Stomach (tissue), 9 donors: Measurements from ENCODE around the gene MRPS18A. TPM values are rescaled to one million over a fixed set of nuclear protein-coding genes. Genes with fewer than 3 reads are reported as not detected.
"Not testable (repeated sequence)": the region's sequence is repeated elsewhere in the genome, so short reads cannot be mapped to it uniquely, and the experiment has no call there.

ENCODE experiments used
- DNase-seq, 2 donors: peaks; one replicate each; pipeline versions ENCODE4 v3.0.0 to v3.0.0-alpha.2; 2013 to 2019
- H3K27ac ChIP-seq, 5 donors: fragments of 200-600 bp in 4 of 5; sonication (generic) in 4 of 5; one replicate each; pipeline ENCODE4 v1.5.1; 2013 to 2019; ENCODE audit warnings: mild to moderate bottlenecking in 1 of 5, moderate library complexity in 1 of 5
- H3K27me3 ChIP-seq, 3 donors: fragments of 200-600 bp; sonication (generic); one replicate each; pipeline ENCODE4 v1.5.1; 2017 to 2019; ENCODE audit warnings: mixed run types in 1 of 3
- H3K36me3 ChIP-seq, 4 donors: fragments of 200-600 bp; sonication (generic); 1 replicate in 3 of 4; 2 replicates in 1 of 4; pipeline ENCODE4 v1.5.1; 2016 to 2019
- H3K4me1 ChIP-seq, 4 donors: fragments of 200-600 bp; sonication (generic); one replicate each; pipeline ENCODE4 v1.5.1; 2016 to 2019
- H3K4me3 ChIP-seq, 4 donors: fragments of 200-600 bp; sonication (generic) in 3 of 4; one replicate each; pipeline ENCODE4 v1.5.1; 2016 to 2019; ENCODE audit warnings: mild to moderate bottlenecking in 1 of 4
- H3K9me3 ChIP-seq, 4 donors: fragments of 200-600 bp; sonication (generic); one replicate each; pipeline ENCODE4 v1.5.1; 2016 to 2019
- EP300 ChIP-seq: sonication (generic); formaldehyde crosslinking; IDR thresholded peaks from one replicate; pipeline ENCODE4 v1.6.1; 2017; ENCODE audit warnings: antibody characterized with exemption
- POLR2A ChIP-seq, 4 donors: fragments of 450-650 bp; IDR thresholded peaks; one replicate each; pipeline ENCODE4 v1.6.1; 2016; ENCODE audit warnings: antibody characterized with exemption in 4 of 4, control low read depth in 2 of 4, mild to moderate bottlenecking in 1 of 4, moderate library complexity in 1 of 4
- POLR2AphosphoS5 ChIP-seq, 3 donors: sonication (generic); formaldehyde crosslinking; IDR thresholded peaks; one replicate each; pipeline ENCODE4 v1.6.1; 2016; ENCODE audit warnings: antibody characterized with exemption in 3 of 3
- WGBS, 5 donors: extraction: QIAGEN DNeasy Blood & Tissue Kit in 3 of 5; methylation state at CpG; one replicate each; pipeline versions ENCODE4 v1.1.5 to v1.1.7; 2013 to 2018; 5-methylcytosine and 5-hydroxymethylcytosine counted together
- intact Hi-C: fragments of 100-400 bp; cut with DNase I; formaldehyde crosslinking; loops from one replicate; pipeline ENCODE4 v1.15.1; 2023; ENCODE audit warnings: low total_unique reads
- polyA plus RNA-seq, 3 donors: library from polyadenylated mRNA; stranded (reverse); fragments of 200-250 nt; gene quantifications; one replicate each; pipeline ENCODE4 v1.2.3, GENCODE V29; 2013
- total RNA-seq, 5 donors: library from RNA; depleted of rRNA; stranded (reverse); fragments of >200 nt; gene quantifications; one replicate each; pipeline versions ENCODE4 v1.1.0 to v1.2.3, GENCODE V29; 2014 to 2016
- TF ChIP-seq, protein P1 (sequence below), 7 experiments: fragments of 450-650 bp in 4 of 7; fragments of 200-600 bp in 3 of 7; sonication (generic) in 3 of 7; IDR thresholded peaks; one replicate each; pipeline ENCODE4 v1.5.1; 2016 to 2019; ENCODE audit warnings: antibody characterized with exemption in 7 of 7, control low read depth in 2 of 7, mild to moderate bottlenecking in 1 of 7
- donor health status: healthy with polysubstance abuse.
- donor health status: Bipolar disorder and iron deficiency.
- donor health status: healthy.

The MRPS18A gene
- total and polyA plus RNA-seq, 8 donors = 1.7 to 111 (median 36.9) TPM

DNA sequence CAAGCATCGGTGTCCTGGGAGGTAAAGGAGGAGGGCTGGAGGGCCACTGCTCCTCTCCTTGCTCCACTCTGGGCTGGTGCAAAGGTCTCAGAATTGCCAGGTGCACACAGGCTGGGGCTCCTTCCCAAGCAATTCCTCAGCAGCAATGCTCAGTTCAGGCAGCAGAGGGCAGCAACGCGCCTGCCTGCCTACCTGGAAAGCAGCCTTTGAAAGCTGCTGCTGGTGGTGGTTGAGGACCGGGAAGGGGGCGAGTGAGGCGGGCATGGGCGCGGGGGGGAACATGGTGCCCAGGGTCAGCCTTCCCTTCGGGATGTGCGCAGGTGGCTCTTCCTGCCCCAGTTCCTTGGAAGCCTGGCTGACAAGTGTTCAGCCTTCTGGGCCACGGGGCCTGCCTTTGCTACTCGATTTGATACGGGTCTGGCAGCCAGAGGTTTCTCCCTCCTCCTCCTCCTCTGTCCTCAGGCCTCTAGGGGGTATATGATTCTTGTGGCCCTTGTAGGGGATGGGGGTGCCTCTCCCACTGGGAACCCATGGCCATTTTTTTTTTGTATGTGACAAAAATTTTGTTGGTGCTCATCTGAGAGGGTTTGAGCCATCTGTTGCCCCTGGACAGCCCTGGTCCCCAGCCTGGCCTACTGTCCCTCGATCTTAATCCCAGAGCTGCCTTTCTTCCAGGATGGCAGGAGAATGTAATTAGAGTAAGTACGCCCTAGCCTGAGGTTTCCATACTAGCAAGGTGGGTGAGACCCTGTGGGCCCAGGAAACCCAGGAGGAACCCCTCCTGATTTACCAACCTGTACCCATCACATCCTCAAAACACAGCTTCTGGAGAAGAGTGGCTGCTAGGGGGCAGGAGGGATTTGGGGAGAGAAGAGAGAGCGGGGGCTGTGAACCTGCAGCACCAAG, 20.1 kb downstream of the MRPS18A start:
- H3K4me3 ChIP-seq = no peak overlapping the region
- WGBS, 5 donors = 10 to 20% (median 13%) methylated on average over 8 to 16 of the region's 16 CpGs

DNA sequence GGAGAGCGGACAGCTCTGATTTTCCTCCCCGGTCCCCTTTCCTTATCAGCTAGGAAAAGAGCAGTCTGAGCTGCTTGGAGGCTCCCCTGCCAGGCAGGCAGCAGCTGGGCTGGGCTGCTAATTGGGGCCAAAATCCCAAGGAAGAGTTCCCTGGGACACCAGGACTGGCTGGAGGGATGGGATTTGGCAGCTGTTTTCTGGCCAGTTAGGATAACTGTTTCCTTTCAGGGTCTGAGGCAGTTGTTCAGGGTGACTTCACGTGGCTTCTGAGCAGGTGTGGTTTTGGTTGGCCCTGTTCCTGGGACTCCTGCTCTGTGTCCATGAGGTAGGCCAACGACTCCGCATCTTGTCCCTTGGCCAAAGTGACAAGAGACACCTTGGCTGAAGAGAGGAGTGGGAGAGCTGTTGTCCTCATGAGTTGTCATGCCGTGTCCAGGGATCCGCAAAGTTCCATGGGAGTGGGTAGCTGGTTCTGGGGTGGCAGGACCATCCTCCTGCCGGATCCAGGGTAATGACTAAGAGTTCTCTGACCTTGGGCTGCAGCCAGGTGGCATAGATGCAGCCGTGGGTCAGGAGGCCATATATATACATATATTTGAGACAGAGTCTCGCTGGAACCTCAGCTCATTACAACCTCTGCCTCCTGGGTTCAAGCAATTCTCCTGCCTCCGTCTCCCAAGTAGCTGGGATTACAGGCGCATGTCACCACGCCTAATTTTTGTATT, 21.2 kb downstream of the MRPS18A start:
- WGBS, 5 donors = 52 to 64% (median 60%) methylated on average over 13 of the region's 13 CpGs
- Histone ChIP-seq H3K27me3 (no peaks in the 10 kb centered on the region), H3K4me3 (no peak overlapping the region), H3K4me1 (peaks cover 29 to 44% (median 39%) of the 10 kb centered on the region in 4 donors), H3K9me3 (no peaks in the 10 kb centered on the region), H3K36me3 (peaks cover 4 to 13% (median 13%) of the 10 kb centered on the region in 4 donors), H3K27ac (no peak overlapping the region)
- intact Hi-C loops = loop anchor here (5.0 to 10.0 kb wide), 2 partner anchors 98 to 411 kb away; no protein-coding TSS in a partner anchor
- TF ChIP-seq POLR2A (IDR thresholded peaks at IDR 0.05) (no peak), EP300 (no peak), POLR2AphosphoS5 (IDR thresholded peaks at IDR 0.05) (no peak)
- TF ChIP-seq, protein P1, sequence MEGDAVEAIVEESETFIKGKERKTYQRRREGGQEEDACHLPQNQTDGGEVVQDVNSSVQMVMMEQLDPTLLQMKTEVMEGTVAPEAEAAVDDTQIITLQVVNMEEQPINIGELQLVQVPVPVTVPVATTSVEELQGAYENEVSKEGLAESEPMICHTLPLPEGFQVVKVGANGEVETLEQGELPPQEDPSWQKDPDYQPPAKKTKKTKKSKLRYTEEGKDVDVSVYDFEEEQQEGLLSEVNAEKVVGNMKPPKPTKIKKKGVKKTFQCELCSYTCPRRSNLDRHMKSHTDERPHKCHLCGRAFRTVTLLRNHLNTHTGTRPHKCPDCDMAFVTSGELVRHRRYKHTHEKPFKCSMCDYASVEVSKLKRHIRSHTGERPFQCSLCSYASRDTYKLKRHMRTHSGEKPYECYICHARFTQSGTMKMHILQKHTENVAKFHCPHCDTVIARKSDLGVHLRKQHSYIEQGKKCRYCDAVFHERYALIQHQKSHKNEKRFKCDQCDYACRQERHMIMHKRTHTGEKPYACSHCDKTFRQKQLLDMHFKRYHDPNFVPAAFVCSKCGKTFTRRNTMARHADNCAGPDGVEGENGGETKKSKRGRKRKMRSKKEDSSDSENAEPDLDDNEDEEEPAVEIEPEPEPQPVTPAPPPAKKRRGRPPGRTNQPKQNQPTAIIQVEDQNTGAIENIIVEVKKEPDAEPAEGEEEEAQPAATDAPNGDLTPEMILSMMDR (IDR thresholded peaks at IDR 0.05) = no peak
- DNase-seq = no peak

More for the DNA sequence above, 20.1 kb downstream of the MRPS18A start:
- no peak for TF ChIP-seq POLR2A (IDR thresholded peaks at IDR 0.05)
- TF ChIP-seq, protein P1 (IDR thresholded peaks at IDR 0.05) = peak in 6 of 7 experiments; percentile 25 to 99 (median 96)
- TF ChIP-seq EP300 = no peak
- TF ChIP-seq POLR2AphosphoS5 (IDR thresholded peaks at IDR 0.05) = peak; percentile 4 to 71 (median 33)
- H3K36me3 ChIP-seq = peaks cover 13 to 24% (median 23%) of the 10 kb centered on the region in 4 donors
- peak overlapping the region; percentile 39 to 74 (median 53) for H3K27ac ChIP-seq
- no peaks in the 10 kb centered on the region for H3K9me3 ChIP-seq
- intact Hi-C loops = loop anchor here (5.0 to 10.0 kb wide), 2 partner anchors 97 to 410 kb away; no protein-coding TSS in a partner anchor
- H3K27me3 ChIP-seq = no peaks in the 10 kb centered on the region
- peaks cover 39 to 55% (median 50%) of the 10 kb centered on the region in 4 donors for H3K4me1 ChIP-seq
- DNase-seq = peak; percentile 92 to 95

DNA sequence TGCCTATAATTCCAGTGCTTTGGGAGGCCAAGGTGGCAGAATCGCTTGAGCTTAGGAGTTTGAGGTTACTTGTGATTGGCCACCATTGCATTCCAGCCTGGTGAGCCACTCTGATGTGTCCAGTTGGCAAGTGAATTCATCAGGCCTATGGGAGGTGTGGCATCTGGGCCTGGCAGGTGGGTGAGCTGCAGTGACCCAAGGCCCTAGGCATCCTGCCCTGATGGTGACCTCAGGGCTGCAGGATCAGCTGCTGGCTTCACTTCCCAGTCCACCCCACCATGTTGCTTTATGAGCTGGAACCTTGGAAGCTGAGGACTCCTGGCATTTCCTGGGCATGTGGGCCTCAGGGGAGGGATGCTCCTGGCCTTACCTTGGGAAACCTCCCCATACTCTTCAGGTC, 22.2 kb downstream of the MRPS18A start:
- Histone ChIP-seq H3K4me3 (no peak overlapping the region), H3K27ac (no peak overlapping the region), H3K27me3 (no peaks in the 10 kb centered on the region), H3K36me3 (peaks cover 0 to 3% (median 3%) of the 10 kb centered on the region in 4 donors), H3K9me3 (no peaks in the 10 kb centered on the region), H3K4me1 (peaks cover 29 to 36% (median 34%) of the 10 kb centered on the region in 4 donors)
- DNase-seq = no peak
- intact Hi-C loops = loop anchor here (5.0 to 10.0 kb wide), 2 partner anchors 99 to 412 kb away; no protein-coding TSS in a partner anchor
- TF ChIP-seq POLR2A (IDR thresholded peaks at IDR 0.05) (no peak), POLR2AphosphoS5 (IDR thresholded peaks at IDR 0.05) (no peak)
- 83 to 100% (median 91%) methylated on average over 1 of the region's 1 CpG for WGBS, 5 donors

DNA sequence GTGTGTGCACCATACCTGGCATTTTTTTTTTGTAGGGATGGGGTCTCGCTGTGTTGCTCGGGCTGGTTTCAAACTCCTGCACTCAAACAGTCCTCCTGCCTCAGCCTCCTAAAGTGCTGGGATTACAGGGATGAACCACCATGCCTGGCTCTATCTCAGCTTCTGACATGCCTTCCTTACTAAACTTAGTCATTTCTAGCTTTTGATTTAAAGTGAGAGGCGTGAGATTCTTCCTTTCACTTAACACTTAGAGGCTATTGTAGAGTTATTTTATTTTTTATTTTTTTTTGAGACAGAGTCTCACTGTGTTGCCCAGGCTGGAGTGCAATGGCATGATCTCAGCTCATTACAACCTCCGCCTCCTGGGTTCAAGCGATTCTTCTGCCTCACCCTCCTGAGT, 24.6 kb downstream of the MRPS18A start:
- WGBS, 5 donors = 87 to 94% (median 92%) methylated on average over 5 of the region's 5 CpGs
- H3K4me3 ChIP-seq, H3K36me3 ChIP-seq, H3K9me3 ChIP-seq, H3K27ac ChIP-seq, DNase-seq, H3K27me3 ChIP-seq: not testable (repeated sequence)
- intact Hi-C loops = loop anchor here (10.0 kb wide), 1 partner anchor 102 kb away; no protein-coding TSS in a partner anchor
- peaks cover 9 to 11% (median 11%) of the 10 kb centered on the region in 4 donors for H3K4me1 ChIP-seq

DNA sequence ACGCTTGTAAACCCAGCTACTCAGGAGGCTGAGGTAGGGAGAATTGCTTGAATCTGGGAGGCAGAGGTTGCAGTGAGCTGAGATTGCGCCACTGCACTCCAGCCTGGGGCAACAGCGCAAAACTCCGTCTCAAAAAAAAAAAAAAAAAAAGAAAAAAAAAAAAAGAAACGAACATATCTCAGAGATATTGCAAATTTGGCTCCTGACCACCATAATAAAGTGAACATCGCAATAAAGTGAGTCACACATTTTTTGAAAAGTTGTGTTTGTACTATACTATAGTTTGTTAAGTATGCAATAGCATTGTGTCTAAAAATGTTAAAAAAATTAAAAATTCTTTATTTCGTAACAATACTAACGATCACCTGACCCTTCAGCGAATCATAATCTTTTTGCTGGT, 29.4 kb downstream of the MRPS18A start:
- intact Hi-C loops = no loop called here
- DNase-seq = no peak
- no peaks in the 10 kb centered on the region for H3K9me3 ChIP-seq
- WGBS, 5 donors = 90 to 94% (median 91%) methylated on average over 7 to 9 of the region's 9 CpGs
- no peaks in the 10 kb centered on the region for H3K27me3 ChIP-seq
- H3K4me3 ChIP-seq = no peak overlapping the region
- no peaks in the 10 kb centered on the region for H3K36me3 ChIP-seq
- TF ChIP-seq EP300 (no peak), POLR2A (IDR thresholded peaks at IDR 0.05) (no peak), POLR2AphosphoS5 (IDR thresholded peaks at IDR 0.05) (no peak)
- TF ChIP-seq, protein P1 (IDR thresholded peaks at IDR 0.05) = no peak
- H3K4me1 ChIP-seq = no peaks in the 10 kb centered on the region
- H3K27ac ChIP-seq = no peak overlapping the region
